ENCODE results near the gene SLC39A3.
"Not testable (repeated sequence)": the region's sequence is repeated elsewhere in the genome, so short reads cannot be mapped to it uniquely, and the experiment has no call there.

SLC39A3 gene

GRCh38 chr19:2716275-2716650, 23.6 kb downstream of the SLC39A3 start:
- no peak for TF ChIP-seq CTCF (conservative IDR thresholded peaks at IDR 0.05; ENCODE audit: control insufficient read depth, insufficient read depth, low read depth, low read length)
- H3K4me3 ChIP-seq (ENCODE audit: control insufficient read depth, low read depth, low read length) = no peak overlapping the region
- no peak for DNase-seq (ENCODE audit: low read depth)

GRCh38 chr19:2715470-2716274, 24.1 kb downstream of the SLC39A3 start:
- DNase-seq (ENCODE audit: low read depth) = no peak
- H3K4me3 ChIP-seq (ENCODE audit: control insufficient read depth, low read depth, low read length) = no peak overlapping the region
- no peak for TF ChIP-seq CTCF (conservative IDR thresholded peaks at IDR 0.05; ENCODE audit: control insufficient read depth, insufficient read depth, low read depth, low read length)

GRCh38 chr19:2714531-2715269, 25.1 kb downstream of the SLC39A3 start:
- no peak overlapping the region for H3K4me3 ChIP-seq (ENCODE audit: control insufficient read depth, low read depth, low read length)
- no peak for TF ChIP-seq CTCF (conservative IDR thresholded peaks at IDR 0.05; ENCODE audit: control insufficient read depth, insufficient read depth, low read depth, low read length)
- no peak for DNase-seq (ENCODE audit: low read depth)

- not testable (repeated sequence) for DNase-seq (ENCODE audit: low read depth); H3K4me3 ChIP-seq (ENCODE audit: control insufficient read depth, low read depth, low read length)
Measured at GRCh38 chr19:2714102-2714501, 25.7 kb downstream of the SLC39A3 start.

GRCh38 chr19:2713170-2713569, 26.6 kb downstream of the SLC39A3 start:
- DNase-seq (ENCODE audit: low read depth); H3K4me3 ChIP-seq (ENCODE audit: control insufficient read depth, low read depth, low read length): not testable (repeated sequence)

- TF ChIP-seq CTCF (conservative IDR thresholded peaks at IDR 0.05; ENCODE audit: control insufficient read depth, insufficient read depth, low read depth, low read length) = no peak
- no peak overlapping the region for H3K4me3 ChIP-seq (ENCODE audit: control insufficient read depth, low read depth, low read length)
- no peak for DNase-seq (ENCODE audit: low read depth)
Measured at GRCh38 chr19:2711875-2712205, 28.0 kb downstream of the SLC39A3 start.

- no peak for TF ChIP-seq CTCF (conservative IDR thresholded peaks at IDR 0.05; ENCODE audit: control insufficient read depth, insufficient read depth, low read depth, low read length)
- no peak overlapping the region for H3K4me3 ChIP-seq (ENCODE audit: control insufficient read depth, low read depth, low read length)
- peak; percentile 86 for DNase-seq (ENCODE audit: low read depth)
Measured at GRCh38 chr19:2711172-2711874, 28.5 kb downstream of the SLC39A3 start.
